Measurements from ENCODE around the gene BSN.

BSN gene

DNA sequence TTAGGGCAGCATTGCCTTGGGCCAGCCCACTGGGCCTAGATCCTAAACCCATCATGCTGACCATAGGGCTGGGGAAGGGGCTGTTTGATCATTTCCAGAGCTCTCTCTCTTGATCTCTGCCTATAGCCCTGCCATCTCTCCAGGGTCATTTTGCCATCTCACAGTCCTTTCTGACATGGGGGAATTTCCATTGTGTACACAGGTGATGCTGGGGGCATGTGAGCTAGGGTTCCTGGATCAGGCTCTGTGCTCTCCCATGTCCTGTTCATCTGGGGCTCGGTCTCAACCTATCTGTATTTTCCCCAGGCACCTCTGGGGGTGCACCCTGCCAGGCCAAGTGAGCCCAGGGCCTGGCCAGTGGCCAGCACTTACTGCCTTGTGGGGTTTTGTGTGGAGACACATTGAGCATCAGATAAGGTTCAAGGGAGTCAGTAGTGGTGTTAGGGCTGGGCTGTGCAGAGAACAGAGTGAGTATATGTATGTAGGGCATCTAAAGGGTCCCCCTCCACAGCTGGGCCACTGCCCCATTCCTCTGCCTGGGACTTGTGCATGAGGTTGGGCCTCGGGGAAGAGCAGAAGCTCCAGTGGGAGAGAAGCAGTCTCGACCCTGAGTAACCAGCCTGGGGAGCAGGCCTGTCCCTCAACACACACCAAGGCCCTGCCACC, 94.2 kb downstream of the BSN start:
- Histone ChIP-seq H2AK5ac (ENCODE audit: low read depth, low read length) (peak overlapping the region; percentile 58), H2BK15ac (ENCODE audit: low read length) (peak overlapping the region; percentile 60)
- no CpG with 5 or more reads among the region's 3 CpGs for WGBS, 2 donors (ENCODE audit: extremely low coverage in 2 of 2, insufficient read length in 2 of 2, insufficient replicate concordance in 1 of 2)

DNA sequence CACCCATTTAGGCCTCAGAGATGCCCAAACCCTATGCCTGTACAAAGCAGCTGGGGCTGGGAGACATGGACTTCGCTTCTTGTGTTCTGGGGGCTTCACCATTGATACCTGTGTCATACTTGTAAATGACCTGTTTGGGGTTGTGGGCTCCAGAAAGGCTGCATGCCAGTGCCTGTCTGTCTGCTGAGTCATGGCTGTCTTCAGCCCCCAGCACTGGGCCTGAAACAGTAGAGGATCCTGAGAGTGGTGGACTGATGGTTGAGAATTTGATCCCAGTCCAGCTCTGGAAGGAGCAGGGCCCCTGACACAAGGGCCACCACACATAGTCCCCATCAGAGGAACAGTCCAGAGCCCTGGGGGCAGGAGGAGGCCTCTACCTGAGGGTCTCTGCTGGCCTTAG, 95.3 kb downstream of the BSN start:
- peak overlapping the region; percentile 55 for H3K4ac ChIP-seq (ENCODE audit: low read length)
- no peak for DNase-seq (ENCODE audit: low spot score)
- peaks cover 0 to 2% of the 10 kb centered on the region in 2 donors for H3K4me1 ChIP-seq (ENCODE audit: control insufficient read depth in 2 of 2, insufficient read depth in 1 of 2, low read depth in 1 of 2, low read length in 2 of 2)
- no peak overlapping the region for H3K4me2 ChIP-seq (ENCODE audit: insufficient read depth, low read length, poor library complexity, severe bottlenecking)
- H3K9me3 ChIP-seq (replicated peaks in 1 of 2; ENCODE audit: control insufficient read depth in 2 of 2, insufficient read depth in 1 of 2, low read depth in 1 of 2, low read length in 2 of 2) = no peaks in the 10 kb centered on the region
- H3K14ac ChIP-seq (ENCODE audit: low read length) = no peak overlapping the region
- H3K23ac ChIP-seq (ENCODE audit: low read depth, low read length, poor library complexity) = peak overlapping the region; percentile 47
- H2BK12ac ChIP-seq (ENCODE audit: low read length) = peak overlapping the region; percentile 49
- H2AK5ac ChIP-seq (ENCODE audit: low read depth, low read length) = no peak overlapping the region
- no peaks in the 10 kb centered on the region for H3K27me3 ChIP-seq (ENCODE audit: control insufficient read depth in 3 of 3, insufficient read depth in 3 of 3, low read depth in 1 of 3, low read length in 3 of 3)
- no peak overlapping the region for H3K9ac ChIP-seq (ENCODE audit: low read depth, low read length, poor library complexity)
- H2AFZ ChIP-seq (ENCODE audit: low read length) = no peak overlapping the region
- H3K36me3 ChIP-seq (replicated peaks in 1 of 2; ENCODE audit: control insufficient read depth in 2 of 2, insufficient read depth in 2 of 2, low read length in 2 of 2) = peaks cover 0 to 32% of the 10 kb centered on the region in 2 donors
- WGBS, 2 donors (ENCODE audit: extremely low coverage in 2 of 2, insufficient read length in 2 of 2, insufficient replicate concordance in 1 of 2) = no CpG with 5 or more reads among the region's 1 CpG
- peak overlapping the region; percentile 49 for H2BK120ac ChIP-seq (ENCODE audit: low read depth, low read length)
- peak overlapping the region; percentile 81 for H3K18ac ChIP-seq (ENCODE audit: low read length)
- no peak overlapping the region for H3K27ac ChIP-seq (replicated peaks; ENCODE audit: low read length)
- peaks cover 2% of the 10 kb centered on the region for H3K79me1 ChIP-seq (ENCODE audit: low read depth, low read length)
- H4K91ac ChIP-seq (ENCODE audit: low read depth, low read length, poor library complexity) = no peak overlapping the region
- peak overlapping the region; percentile 55 for H4K8ac ChIP-seq (ENCODE audit: low read depth, low read length)
- H2BK15ac ChIP-seq (ENCODE audit: low read length) = no peak overlapping the region
- H2BK5ac ChIP-seq (ENCODE audit: low read length) = no peak overlapping the region
- H3K4me3 ChIP-seq (ENCODE audit: low read length in 2 of 2) = peak overlapping the region in 1 of 2 donors; percentile 4

More for the DNA sequence above, 94.2 kb downstream of the BSN start:
- no peak overlapping the region for H3K4me3 ChIP-seq (ENCODE audit: low read length in 2 of 2)
- no peak for DNase-seq (ENCODE audit: low spot score)
- no peak overlapping the region for H4K8ac ChIP-seq (ENCODE audit: low read depth, low read length)
- H4K91ac ChIP-seq (ENCODE audit: low read depth, low read length, poor library complexity) = no peak overlapping the region
- H3K18ac ChIP-seq (ENCODE audit: low read length) = peak overlapping the region; percentile 70
- H2AFZ ChIP-seq (ENCODE audit: low read length) = no peak overlapping the region
- no peak overlapping the region for H2BK5ac ChIP-seq (ENCODE audit: low read length)
- H3K79me1 ChIP-seq (ENCODE audit: low read depth, low read length) = peaks cover 2% of the 10 kb centered on the region
- no peak overlapping the region for H2BK12ac ChIP-seq (ENCODE audit: low read length)
- peak overlapping the region; percentile 9 for H3K14ac ChIP-seq (ENCODE audit: low read length)
- no peaks in the 10 kb centered on the region for H3K9me3 ChIP-seq (replicated peaks in 1 of 2; ENCODE audit: control insufficient read depth in 2 of 2, insufficient read depth in 1 of 2, low read depth in 1 of 2, low read length in 2 of 2)
- H2BK120ac ChIP-seq (ENCODE audit: low read depth, low read length) = no peak overlapping the region
- no peak overlapping the region for H3K4ac ChIP-seq (ENCODE audit: low read length)
- no peak overlapping the region for H3K27ac ChIP-seq (replicated peaks; ENCODE audit: low read length)
- no peak overlapping the region for H3K4me2 ChIP-seq (ENCODE audit: insufficient read depth, low read length, poor library complexity, severe bottlenecking)
- peaks cover 0 to 28% of the 10 kb centered on the region in 2 donors for H3K36me3 ChIP-seq (replicated peaks in 1 of 2; ENCODE audit: control insufficient read depth in 2 of 2, insufficient read depth in 2 of 2, low read length in 2 of 2)
- no peak overlapping the region for H3K23ac ChIP-seq (ENCODE audit: low read depth, low read length, poor library complexity)
- H3K9ac ChIP-seq (ENCODE audit: low read depth, low read length, poor library complexity) = no peak overlapping the region
- peaks cover 0 to 2% of the 10 kb centered on the region in 2 donors for H3K4me1 ChIP-seq (ENCODE audit: control insufficient read depth in 2 of 2, insufficient read depth in 1 of 2, low read depth in 1 of 2, low read length in 2 of 2)
- H3K27me3 ChIP-seq (ENCODE audit: control insufficient read depth in 3 of 3, insufficient read depth in 3 of 3, low read depth in 1 of 3, low read length in 3 of 3) = no peaks in the 10 kb centered on the region

DNA sequence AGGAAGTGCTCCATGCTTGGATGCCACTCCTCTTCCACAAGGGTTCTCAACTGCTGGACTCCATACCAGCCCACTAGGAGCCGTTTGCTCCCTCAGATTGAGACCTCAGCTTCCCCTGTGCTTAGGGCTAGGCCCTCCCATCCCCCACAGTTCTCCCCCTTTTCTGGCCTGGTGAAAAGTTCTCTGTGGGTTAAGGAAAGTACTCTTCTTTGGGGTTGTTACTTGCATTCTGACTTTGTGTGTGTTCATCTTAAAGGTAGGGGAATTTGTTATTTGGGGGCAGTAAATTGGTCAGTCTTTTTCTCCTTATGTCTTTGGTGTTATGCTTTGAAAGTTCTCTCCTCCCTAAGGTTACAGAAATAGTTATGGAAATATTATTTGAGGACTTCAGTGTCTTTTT, 95.9 kb downstream of the BSN start:
- H3K23ac ChIP-seq (ENCODE audit: low read depth, low read length, poor library complexity) = peak overlapping the region; percentile 47
- no peak overlapping the region for H4K8ac ChIP-seq (ENCODE audit: low read depth, low read length)
- peaks cover 2% of the 10 kb centered on the region for H3K79me1 ChIP-seq (ENCODE audit: low read depth, low read length)
- peaks cover 0 to 2% of the 10 kb centered on the region in 2 donors for H3K4me1 ChIP-seq (ENCODE audit: control insufficient read depth in 2 of 2, insufficient read depth in 1 of 2, low read depth in 1 of 2, low read length in 2 of 2)
- H3K18ac ChIP-seq (ENCODE audit: low read length) = peak overlapping the region; percentile 81
- no peak overlapping the region for H2BK5ac ChIP-seq (ENCODE audit: low read length)
- H3K36me3 ChIP-seq (replicated peaks in 1 of 2; ENCODE audit: control insufficient read depth in 2 of 2, insufficient read depth in 2 of 2, low read length in 2 of 2) = peaks cover 0 to 37% of the 10 kb centered on the region in 2 donors
- DNase-seq (ENCODE audit: low spot score) = no peak
- H2BK15ac ChIP-seq (ENCODE audit: low read length) = no peak overlapping the region
- no peak overlapping the region for H3K27ac ChIP-seq (replicated peaks; ENCODE audit: low read length)
- no peaks in the 10 kb centered on the region for H3K9me3 ChIP-seq (replicated peaks in 1 of 2; ENCODE audit: control insufficient read depth in 2 of 2, insufficient read depth in 1 of 2, low read depth in 1 of 2, low read length in 2 of 2)
- peak overlapping the region; percentile 55 for H3K4ac ChIP-seq (ENCODE audit: low read length)
- no peak overlapping the region for H3K4me2 ChIP-seq (ENCODE audit: insufficient read depth, low read length, poor library complexity, severe bottlenecking)
- H2BK120ac ChIP-seq (ENCODE audit: low read depth, low read length) = peak overlapping the region; percentile 49
- no peak overlapping the region for H2AFZ ChIP-seq (ENCODE audit: low read length)
- H3K14ac ChIP-seq (ENCODE audit: low read length) = no peak overlapping the region
- H2AK5ac ChIP-seq (ENCODE audit: low read depth, low read length) = no peak overlapping the region
- no peak overlapping the region for H4K91ac ChIP-seq (ENCODE audit: low read depth, low read length, poor library complexity)
- no peaks in the 10 kb centered on the region for H3K27me3 ChIP-seq (ENCODE audit: control insufficient read depth in 3 of 3, insufficient read depth in 3 of 3, low read depth in 1 of 3, low read length in 3 of 3)
- no peak overlapping the region for H3K4me3 ChIP-seq (ENCODE audit: low read length in 2 of 2)
- WGBS, 2 donors (ENCODE audit: extremely low coverage in 2 of 2, insufficient read length in 2 of 2, insufficient replicate concordance in 1 of 2) = no CpG with 5 or more reads among the region's 1 CpG
- peak overlapping the region; percentile 49 for H2BK12ac ChIP-seq (ENCODE audit: low read length)
- no peak overlapping the region for H3K9ac ChIP-seq (ENCODE audit: low read depth, low read length, poor library complexity)

DNA sequence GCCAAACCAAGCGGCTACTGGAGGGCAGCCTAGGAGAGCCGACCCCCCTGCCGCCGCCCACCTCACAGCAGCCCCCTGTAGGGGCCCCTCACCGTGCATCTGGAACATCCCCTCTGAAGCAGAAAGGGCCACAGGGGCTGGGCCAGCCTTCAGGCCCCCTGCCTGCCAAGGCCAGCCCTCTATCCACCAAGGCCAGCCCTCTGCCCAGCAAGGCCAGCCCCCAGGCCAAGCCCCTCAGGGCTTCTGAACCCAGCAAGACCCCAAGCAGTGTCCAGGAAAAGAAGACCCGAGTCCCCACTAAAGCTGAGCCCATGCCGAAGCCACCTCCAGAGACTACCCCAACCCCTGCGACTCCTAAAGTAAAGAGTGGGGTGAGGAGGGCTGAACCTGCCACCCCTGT, 96.4 kb downstream of the BSN start:
- H4K8ac ChIP-seq (ENCODE audit: low read depth, low read length) = no peak overlapping the region
- H2AK5ac ChIP-seq (ENCODE audit: low read depth, low read length) = no peak overlapping the region
- peaks cover 2% of the 10 kb centered on the region for H3K79me1 ChIP-seq (ENCODE audit: low read depth, low read length)
- no peak overlapping the region for H3K23ac ChIP-seq (ENCODE audit: low read depth, low read length, poor library complexity)
- peaks cover 0 to 41% of the 10 kb centered on the region in 2 donors for H3K36me3 ChIP-seq (replicated peaks in 1 of 2; ENCODE audit: control insufficient read depth in 2 of 2, insufficient read depth in 2 of 2, low read length in 2 of 2)
- no peak overlapping the region for H2AFZ ChIP-seq (ENCODE audit: low read length)
- H3K27ac ChIP-seq (replicated peaks; ENCODE audit: low read length) = no peak overlapping the region
- H3K4me2 ChIP-seq (ENCODE audit: insufficient read depth, low read length, poor library complexity, severe bottlenecking) = no peak overlapping the region
- H3K27me3 ChIP-seq (ENCODE audit: control insufficient read depth in 3 of 3, insufficient read depth in 3 of 3, low read depth in 1 of 3, low read length in 3 of 3) = no peaks in the 10 kb centered on the region
- H3K4ac ChIP-seq (ENCODE audit: low read length) = no peak overlapping the region
- H3K9me3 ChIP-seq (replicated peaks in 1 of 2; ENCODE audit: control insufficient read depth in 2 of 2, insufficient read depth in 1 of 2, low read depth in 1 of 2, low read length in 2 of 2) = no peaks in the 10 kb centered on the region
- peak overlapping the region; percentile 48 for H3K18ac ChIP-seq (ENCODE audit: low read length)
- no peak overlapping the region for H3K4me3 ChIP-seq (ENCODE audit: low read length in 2 of 2)
- H2BK5ac ChIP-seq (ENCODE audit: low read length) = no peak overlapping the region
- peaks cover 0 to 2% of the 10 kb centered on the region in 2 donors for H3K4me1 ChIP-seq (ENCODE audit: control insufficient read depth in 2 of 2, insufficient read depth in 1 of 2, low read depth in 1 of 2, low read length in 2 of 2)
- H4K91ac ChIP-seq (ENCODE audit: low read depth, low read length, poor library complexity) = no peak overlapping the region
- H2BK15ac ChIP-seq (ENCODE audit: low read length) = peak overlapping the region; percentile 56
- DNase-seq (ENCODE audit: low spot score) = no peak
- H3K9ac ChIP-seq (ENCODE audit: low read depth, low read length, poor library complexity) = no peak overlapping the region
- H2BK12ac ChIP-seq (ENCODE audit: low read length) = no peak overlapping the region
- H2BK120ac ChIP-seq (ENCODE audit: low read depth, low read length) = no peak overlapping the region
- whole genome bisulfite sequencing, 2 donors (ENCODE audit: extremely low coverage in 2 of 2, insufficient read length in 2 of 2, insufficient replicate concordance in 1 of 2) = no CpG with 5 or more reads among the region's 8 CpGs
- no peak overlapping the region for H3K14ac ChIP-seq (ENCODE audit: low read length)

Data from neuronal stem cell (in vitro differentiated cells).